ENCODE measurements around the gene IRF2BP1. TPM values are rescaled to one million over a fixed set of nuclear protein-coding genes. Genes with fewer than 3 reads are reported as not detected.

The IRF2BP1 gene
- total and polyA plus RNA-seq, 2 donors: 18.2 to 30.2 TPM

DNA sequence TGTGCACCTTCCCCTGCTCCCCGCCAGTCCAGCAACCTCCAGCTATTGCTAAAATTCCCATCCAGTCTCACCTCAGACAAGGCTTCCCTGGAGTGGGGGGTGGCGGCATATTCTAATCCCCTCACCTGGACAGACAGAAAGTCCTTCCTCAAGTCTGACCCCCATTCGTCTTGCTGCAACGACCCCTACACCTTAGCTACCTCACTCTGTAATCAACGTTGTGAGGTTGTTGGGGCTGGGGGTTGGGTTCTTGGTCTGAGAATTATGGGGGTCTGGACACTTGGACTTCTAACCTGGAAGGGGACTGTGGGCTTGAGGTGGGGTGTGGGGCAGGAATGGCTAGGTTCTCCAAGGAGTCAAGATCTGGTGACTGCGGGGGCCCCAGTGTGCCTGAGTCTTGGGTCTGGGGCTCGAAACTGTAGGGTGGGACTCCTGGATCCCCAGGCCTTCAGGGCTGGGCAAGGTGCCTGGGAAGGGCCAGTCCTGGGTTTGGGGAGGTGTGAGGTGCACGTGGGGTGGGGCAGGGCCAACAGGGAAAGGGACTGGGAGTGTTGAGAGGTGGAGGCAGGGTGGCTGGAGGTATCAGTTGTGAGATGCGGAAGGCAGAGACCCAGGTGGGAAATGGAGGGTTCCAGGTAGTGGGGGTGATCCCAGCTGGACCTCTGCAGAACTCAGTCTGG is 20.5 kb downstream of the IRF2BP1 start:
- H3K27ac ChIP-seq (ENCODE audit: low read depth): no peak overlapping the region
- DNase-seq (ENCODE audit: extremely low spot score): no peak
- no peak overlapping the region for H3K4me3 ChIP-seq (ENCODE audit: low read depth, low read length)
- H3K4me1 ChIP-seq (ENCODE audit: insufficient read depth): no peaks in the 10 kb centered on the region
- WGBS: 62% methylated on average over 9 of the region's 9 CpGs
- no peaks in the 10 kb centered on the region for H3K36me3 ChIP-seq (ENCODE audit: insufficient read depth)

GRCh38 chr19:45864629-45865082 is 21.3 kb downstream of the IRF2BP1 start:
- H3K4me3 ChIP-seq (ENCODE audit: low read depth, low read length): no peak overlapping the region
- no peak overlapping the region for H3K27ac ChIP-seq (ENCODE audit: low read depth)
- WGBS: 12% methylated on average over 12 of the region's 12 CpGs

GRCh38 chr19:45863840-45864628 is 21.9 kb downstream of the IRF2BP1 start, which contains the start of gene FOXA3:
Gene FOXA3 (plus strand): TSS chr19:45864326. CDS start chr19:45864457, 131 bp downstream.
- H3K4me1 ChIP-seq (ENCODE audit: insufficient read depth): no peaks in the 10 kb centered on the region
- peak within 1 kb of the TSS; percentile 29 for H3K4me3 ChIP-seq (ENCODE audit: low read depth, low read length)
- DNase-seq (ENCODE audit: extremely low spot score): no peak
- no peak within 1 kb of the TSS for H3K27ac ChIP-seq (ENCODE audit: low read depth)
- 2% methylated on average over 71 of the region's 71 CpGs for WGBS
- H3K36me3 ChIP-seq (ENCODE audit: insufficient read depth): peaks cover 2% of the 10 kb centered on the region

More at GRCh38 chr19:45864629-45865082, 21.3 kb downstream of the IRF2BP1 start:
- H3K36me3 ChIP-seq (ENCODE audit: insufficient read depth): peaks cover under 1% of the 10 kb centered on the region
- H3K4me1 ChIP-seq (ENCODE audit: insufficient read depth): no peaks in the 10 kb centered on the region
- no peak for DNase-seq (ENCODE audit: extremely low spot score)

GRCh38 chr19:45863335-45863839 is 22.6 kb downstream of the IRF2BP1 start:
- Histone ChIP-seq H3K4me1 (ENCODE audit: insufficient read depth) (no peaks in the 10 kb centered on the region), H3K36me3 (ENCODE audit: insufficient read depth) (peaks cover 2% of the 10 kb centered on the region), H3K4me3 (ENCODE audit: low read depth, low read length) (peak overlapping the region; percentile 29), H3K27ac (ENCODE audit: low read depth) (no peak overlapping the region)
- 2% methylated on average over 22 of the region's 22 CpGs for WGBS
- no peak for DNase-seq (ENCODE audit: extremely low spot score)

- WGBS: under 1% methylated on average over 65 of the region's 65 CpGs
- Histone ChIP-seq H3K4me1 (ENCODE audit: insufficient read depth) (no peaks in the 10 kb centered on the region), H3K4me3 (ENCODE audit: low read depth, low read length) (peak within 1 kb of the TSS; percentile 71), H3K27ac (ENCODE audit: low read depth) (peak within 1 kb of the TSS; percentile 76), H3K36me3 (ENCODE audit: insufficient read depth) (peaks cover 2% of the 10 kb centered on the region)
- DNase-seq (ENCODE audit: extremely low spot score): peak; percentile 94
Measured at GRCh38 chr19:45862564-45863334, 23.2 kb downstream of the IRF2BP1 start, which contains the start of gene SYMPK. Gene SYMPK (minus strand): TSS chr19:45863147. CDS start chr19:45854495, 8,652 bp downstream.

- DNase-seq (ENCODE audit: extremely low spot score): no peak
- H3K4me1 ChIP-seq (ENCODE audit: insufficient read depth): no peaks in the 10 kb centered on the region
- WGBS: under 1% methylated on average over 11 of the region's 11 CpGs
- H3K36me3 ChIP-seq (ENCODE audit: insufficient read depth): peaks cover 2% of the 10 kb centered on the region
- H3K4me3 ChIP-seq (ENCODE audit: low read depth, low read length): peak overlapping the region; percentile 71
- H3K27ac ChIP-seq (ENCODE audit: low read depth): peak overlapping the region; percentile 76
Measured at GRCh38 chr19:45862271-45862563, 23.7 kb downstream of the IRF2BP1 start.

GRCh38 chr19:45860359-45861259 is 25.3 kb downstream of the IRF2BP1 start:
- 90% methylated on average over 15 of the region's 15 CpGs for WGBS
- Histone ChIP-seq H3K4me3 (ENCODE audit: low read depth, low read length) (no peak overlapping the region), H3K36me3 (ENCODE audit: insufficient read depth) (peaks cover 2% of the 10 kb centered on the region), H3K4me1 (ENCODE audit: insufficient read depth) (no peaks in the 10 kb centered on the region), H3K27ac (ENCODE audit: low read depth) (no peak overlapping the region)
- DNase-seq (ENCODE audit: extremely low spot score): no peak

- Histone ChIP-seq H3K27ac (ENCODE audit: low read depth) (no peak overlapping the region), H3K4me3 (ENCODE audit: low read depth, low read length) (no peak overlapping the region), H3K4me1 (ENCODE audit: insufficient read depth) (no peaks in the 10 kb centered on the region), H3K36me3 (ENCODE audit: insufficient read depth) (peaks cover 3% of the 10 kb centered on the region)
- WGBS: 95% methylated on average over 16 of the region's 16 CpGs
- no peak for DNase-seq (ENCODE audit: extremely low spot score)
Measured at GRCh38 chr19:45854167-45854778, 31.7 kb downstream of the IRF2BP1 start.

DNA sequence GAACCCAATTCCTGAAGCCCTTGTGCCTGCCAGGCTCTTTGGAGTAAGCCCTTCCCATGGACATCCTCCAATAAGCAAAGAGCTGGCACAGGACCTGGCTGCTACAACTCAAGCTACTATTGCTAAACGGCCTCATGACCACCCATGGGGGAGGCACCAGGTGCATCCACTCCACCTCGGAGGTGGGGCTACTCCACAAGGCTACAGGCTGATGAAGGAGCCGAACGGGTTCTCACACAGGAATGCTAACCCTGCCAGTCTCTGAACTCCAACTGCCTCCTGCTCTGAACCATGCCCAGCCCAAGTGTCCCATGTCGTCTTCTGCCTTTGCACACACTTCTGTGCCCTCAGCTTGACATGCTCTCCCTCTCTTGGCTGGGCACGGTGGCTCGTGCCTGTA is 33.0 kb downstream of the IRF2BP1 start:
- Histone ChIP-seq H3K4me3 (ENCODE audit: low read depth, low read length) (no peak overlapping the region), H3K36me3 (ENCODE audit: insufficient read depth) (peaks cover 3% of the 10 kb centered on the region), H3K4me1 (ENCODE audit: insufficient read depth) (no peaks in the 10 kb centered on the region), H3K27ac (ENCODE audit: low read depth) (no peak overlapping the region)
- 77% methylated on average over 7 of the region's 7 CpGs for WGBS
- DNase-seq (ENCODE audit: extremely low spot score): no peak

- no peak for DNase-seq (ENCODE audit: extremely low spot score)
- WGBS: 89% methylated on average over 10 of the region's 10 CpGs
- H3K27ac ChIP-seq (ENCODE audit: low read depth): no peak overlapping the region
- H3K36me3 ChIP-seq (ENCODE audit: insufficient read depth): peaks cover 3% of the 10 kb centered on the region
- H3K4me3 ChIP-seq (ENCODE audit: low read depth, low read length): no peak overlapping the region
- no peaks in the 10 kb centered on the region for H3K4me1 ChIP-seq (ENCODE audit: insufficient read depth)
Measured at GRCh38 chr19:45852145-45852750, 33.7 kb downstream of the IRF2BP1 start.

GRCh38 chr19:45848922-45849321 is 37.0 kb downstream of the IRF2BP1 start:
- no peaks in the 10 kb centered on the region for H3K4me1 ChIP-seq (ENCODE audit: insufficient read depth)
- WGBS: 91% methylated on average over 4 of the region's 4 CpGs
- DNase-seq (ENCODE audit: extremely low spot score): no peak
- H3K36me3 ChIP-seq (ENCODE audit: insufficient read depth): peaks cover 3% of the 10 kb centered on the region
- no peak overlapping the region for H3K4me3 ChIP-seq (ENCODE audit: low read depth, low read length)
- H3K27ac ChIP-seq (ENCODE audit: low read depth): no peak overlapping the region

DNA sequence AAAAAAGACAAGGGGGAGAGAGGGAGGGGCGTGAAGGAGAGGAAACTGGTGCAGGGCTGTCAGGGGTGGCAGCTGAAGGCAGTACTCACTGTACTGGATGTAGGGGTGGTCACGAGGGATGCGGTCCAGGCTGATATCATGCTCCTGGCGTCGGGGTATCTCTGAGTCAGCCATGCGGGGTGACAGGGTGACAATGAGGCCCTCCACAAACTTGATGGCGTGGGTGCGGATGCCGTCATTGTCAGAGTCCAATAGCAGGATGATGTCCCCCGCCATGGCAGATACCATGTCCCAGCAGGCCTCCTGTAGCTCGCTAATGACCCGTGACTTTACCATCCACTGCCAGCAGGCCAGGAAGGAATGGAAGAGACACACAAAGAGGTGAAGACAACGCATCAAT is 38.3 kb downstream of the IRF2BP1 start:
- DNase-seq (ENCODE audit: extremely low spot score): no peak
- no peak overlapping the region for H3K27ac ChIP-seq (ENCODE audit: low read depth)
- no peak overlapping the region for H3K4me3 ChIP-seq (ENCODE audit: low read depth, low read length)
- H3K4me1 ChIP-seq (ENCODE audit: insufficient read depth): no peaks in the 10 kb centered on the region
- H3K36me3 ChIP-seq (ENCODE audit: insufficient read depth): peaks cover 3% of the 10 kb centered on the region
- WGBS: 93% methylated on average over 13 of the region's 13 CpGs

Data from urinary bladder (tissue), 4 donors.